ENCODE measurements around the gene NDST3.

The NDST3 gene

DNA sequence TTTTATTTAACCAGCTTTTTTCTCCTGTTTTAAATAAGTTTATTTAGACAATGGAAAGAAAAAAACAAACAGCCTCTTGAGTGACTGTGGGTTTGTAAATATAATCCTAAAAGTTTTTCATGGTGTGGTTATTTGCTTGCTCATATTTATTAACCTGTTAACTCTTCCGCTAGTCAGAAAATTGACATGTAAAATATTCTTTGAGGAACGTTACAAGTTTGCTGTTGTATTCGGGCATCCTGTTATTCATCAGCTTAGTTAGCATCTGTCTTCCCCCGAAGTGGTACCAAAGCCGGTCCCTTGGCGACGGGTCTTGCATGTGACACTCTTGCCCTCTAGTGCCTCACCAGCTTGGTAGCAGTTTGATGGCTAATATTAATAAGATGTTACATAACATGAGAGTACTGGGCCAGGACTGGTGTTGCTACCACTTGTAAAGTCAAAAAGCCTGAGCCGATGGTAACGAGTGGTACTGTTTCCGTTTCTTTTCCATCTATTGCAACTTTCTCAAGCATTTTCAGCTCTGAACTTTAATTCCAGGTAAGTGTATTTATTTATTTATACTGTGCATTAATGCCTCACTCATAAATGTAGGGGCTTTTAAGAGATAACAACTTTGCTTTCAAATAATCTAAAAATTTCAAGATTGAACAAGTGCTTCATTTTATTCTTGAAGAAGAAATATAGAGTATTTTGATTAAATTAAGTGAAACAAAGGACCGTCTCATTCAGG is at the start of gene NDST3:
Gene NDST3 (plus strand): TSS at position 434 of the 733 bp plus-strand sequence. CDS start 19,425 bp downstream, outside the sequence.
- peak; percentile 95 for DNase-seq (ENCODE audit: low spot score)

DNA sequence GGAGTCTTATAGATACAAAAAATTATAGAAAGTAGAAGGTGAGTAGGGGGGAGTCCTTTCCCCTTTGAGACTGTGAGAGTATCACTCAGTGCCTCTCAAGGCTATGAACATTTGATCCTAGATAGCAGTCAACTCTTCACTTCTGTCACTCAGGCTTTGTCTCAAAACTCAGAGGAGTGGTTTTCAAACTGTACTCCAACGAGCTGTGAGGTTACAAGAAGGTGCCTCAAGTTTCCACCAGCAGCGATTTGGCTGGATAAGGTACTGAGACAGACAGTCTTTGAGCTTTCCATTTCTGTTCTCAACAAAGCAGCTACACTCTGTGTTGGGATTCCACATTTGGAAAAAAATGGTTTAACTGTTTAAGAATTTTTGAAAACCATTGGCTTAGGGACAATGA is 48.0 kb upstream of the NDST3 start:
- no peak for DNase-seq (ENCODE audit: low spot score)

DNA sequence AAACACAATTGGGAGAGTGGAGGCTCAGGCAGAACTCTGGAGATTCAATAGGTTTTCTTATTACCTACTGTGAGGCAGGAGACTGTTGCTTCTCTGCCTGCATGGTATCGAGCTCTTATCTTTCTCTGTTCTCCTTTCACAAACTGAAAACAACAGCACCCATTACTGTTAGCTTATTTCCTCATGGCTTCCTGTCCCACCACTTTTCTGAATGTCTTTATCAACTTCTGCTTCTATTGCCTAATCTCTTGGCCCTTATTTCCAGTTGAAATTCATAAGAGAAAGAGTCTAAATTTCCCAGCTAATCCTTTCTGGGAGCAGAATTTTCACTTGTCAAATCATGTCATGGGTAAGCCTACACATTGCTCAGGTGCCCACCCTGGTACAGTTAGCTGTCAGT is 46.8 kb upstream of the NDST3 start:
- no peak for DNase-seq (ENCODE audit: low spot score)

DNA sequence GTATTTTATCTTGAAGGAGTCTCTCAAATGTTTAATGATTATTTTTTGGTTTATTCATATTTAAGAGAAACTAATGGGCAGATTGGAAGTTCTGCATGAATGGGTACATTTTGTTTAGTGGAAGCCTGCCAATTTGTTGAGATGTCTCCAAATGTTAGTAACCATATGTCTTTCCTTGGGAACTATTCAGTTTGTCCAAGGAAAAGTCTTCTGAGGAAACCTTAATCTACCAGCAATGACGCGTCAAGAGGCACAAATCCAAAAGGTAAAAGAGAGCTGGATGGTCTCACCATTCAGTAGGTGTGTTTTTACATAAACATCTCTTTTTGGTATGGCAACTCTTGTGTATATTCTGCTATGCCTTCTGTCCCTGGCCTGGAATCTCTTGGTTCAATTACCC is 37.4 kb upstream of the NDST3 start:
- no peak for DNase-seq (ENCODE audit: low spot score)

DNA sequence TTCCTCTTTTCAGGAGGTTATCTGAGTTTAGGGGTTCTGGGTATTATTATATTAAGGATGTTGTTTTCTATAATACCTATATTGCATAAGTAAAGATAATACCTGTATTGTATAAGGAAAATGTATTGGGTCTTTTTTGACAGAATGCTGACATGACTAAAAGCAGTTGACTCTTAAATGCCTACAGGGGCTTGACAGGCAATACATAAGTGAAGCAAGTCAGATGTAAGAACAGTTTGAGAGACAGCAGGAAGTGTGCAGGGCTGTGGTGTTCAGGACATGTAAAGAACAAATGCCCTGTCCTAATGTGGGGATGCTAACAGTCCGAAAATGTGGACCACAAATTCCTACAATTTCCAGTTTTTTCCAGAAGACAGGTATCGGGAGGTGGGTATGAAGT is 30.2 kb upstream of the NDST3 start:
- no peak for DNase-seq (ENCODE audit: low spot score)

DNA sequence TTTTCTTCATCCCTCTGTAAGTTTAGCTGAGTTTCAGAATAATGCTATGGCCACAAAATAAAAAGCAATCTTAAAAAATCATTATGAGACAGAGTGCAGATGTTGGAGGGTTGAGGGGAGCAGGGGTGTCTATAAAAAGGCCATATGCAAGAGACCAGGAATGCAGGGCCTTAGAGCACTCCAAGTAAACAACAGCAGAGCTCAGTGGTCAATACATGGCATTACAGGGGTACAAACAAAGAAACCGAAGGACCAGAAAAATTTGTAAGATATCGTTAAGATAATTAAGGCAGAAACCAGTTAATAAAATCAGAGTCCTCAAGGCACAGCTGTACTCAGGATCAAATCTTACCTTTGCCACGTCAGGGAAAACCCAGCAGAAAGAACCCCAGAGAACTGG is 28.4 kb upstream of the NDST3 start:
- no peak for DNase-seq (ENCODE audit: low spot score)

DNA sequence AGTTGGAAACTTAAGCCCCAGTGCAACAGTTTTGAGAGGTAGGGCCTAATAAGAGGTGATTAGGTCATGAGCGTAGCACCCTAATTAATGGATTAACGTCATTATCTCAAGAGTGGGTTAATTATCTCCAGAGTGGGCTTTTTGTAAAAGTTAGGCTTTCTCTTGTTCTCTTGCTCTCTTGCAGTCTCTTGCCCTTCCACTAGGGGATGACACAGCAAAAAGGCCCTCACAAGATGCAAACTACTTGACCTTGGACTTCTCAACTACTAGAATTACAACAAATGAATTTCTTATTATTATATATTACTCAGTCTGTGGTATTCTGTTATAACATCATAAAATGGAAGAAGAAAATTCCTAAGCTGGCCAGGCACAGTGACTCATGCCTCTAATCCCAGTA is 22.1 kb upstream of the NDST3 start:
- DNase-seq (ENCODE audit: low spot score), result no peak

DNA sequence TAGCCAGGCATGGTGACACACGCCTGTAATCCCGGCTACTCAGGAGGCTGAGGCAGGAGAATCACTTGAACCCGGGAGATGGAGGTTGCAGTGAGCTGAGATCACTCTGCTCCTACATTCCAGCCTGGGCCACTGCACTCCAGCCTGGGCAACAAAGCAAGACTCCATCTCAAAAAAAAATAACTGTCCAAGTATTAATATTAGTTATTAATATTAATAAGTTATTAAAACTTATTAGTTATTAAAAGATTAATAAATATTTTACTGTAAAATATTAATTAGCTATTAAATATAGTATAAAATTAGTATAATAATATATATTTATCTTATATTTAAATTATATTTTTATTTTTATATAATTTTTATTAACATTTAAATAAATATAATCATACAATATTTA is 19.5 kb upstream of the NDST3 start:
- DNase-seq (ENCODE audit: low spot score), result no peak

DNA sequence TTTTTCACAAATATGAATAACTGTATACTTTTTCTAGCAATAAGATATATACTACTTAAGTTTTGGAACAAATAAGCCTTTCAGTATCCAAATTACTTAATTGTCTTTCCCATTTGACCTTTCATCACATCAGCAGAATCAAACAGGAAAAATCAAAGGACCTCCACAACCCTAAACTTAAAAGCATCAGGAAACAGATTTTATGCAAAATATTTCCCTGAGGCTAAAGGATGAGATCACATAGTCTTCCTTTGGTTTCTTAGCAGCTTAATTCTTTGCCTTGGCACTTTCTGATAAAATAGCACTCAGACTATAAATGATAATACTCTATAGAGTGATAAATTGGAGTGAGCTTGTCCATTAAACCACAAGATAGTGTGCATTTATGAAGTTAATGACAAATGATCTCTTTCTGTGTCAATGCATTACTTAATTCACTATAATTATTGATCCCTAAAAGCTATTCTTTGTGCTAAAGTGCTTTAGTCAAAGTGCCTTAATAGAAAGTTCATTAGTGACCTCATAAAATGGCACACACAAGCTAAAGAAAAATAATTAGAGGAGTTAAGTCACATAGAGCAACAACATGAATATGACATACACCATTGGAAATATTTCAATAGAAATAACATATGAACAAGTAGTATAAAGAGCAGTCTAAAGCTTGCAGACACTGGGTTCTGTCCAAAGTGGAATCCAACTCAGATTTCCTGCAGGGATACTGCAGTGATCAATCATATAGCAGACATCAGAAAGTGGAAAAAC is 15.7 kb upstream of the NDST3 start:
- no peak for DNase-seq (ENCODE audit: low spot score)

DNA sequence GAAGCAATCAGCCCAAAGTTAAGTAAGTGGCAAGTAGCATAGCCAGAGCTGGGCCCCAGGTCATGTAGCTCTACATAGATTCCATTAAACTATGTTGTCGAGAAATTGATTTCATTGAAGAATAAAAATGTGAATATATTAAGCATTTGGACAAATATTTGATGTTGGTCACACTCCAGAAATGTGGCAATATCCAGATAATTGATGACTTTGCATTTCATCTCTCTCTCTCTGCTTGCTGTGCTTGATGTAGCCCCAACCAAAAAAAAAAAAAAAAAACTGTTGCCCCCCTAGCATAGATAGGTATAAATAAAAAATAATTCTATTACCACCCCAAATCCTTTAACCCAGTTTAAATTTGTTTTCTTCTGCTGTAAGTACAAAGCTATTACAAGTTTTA is 7.5 kb upstream of the NDST3 start:
- DNase-seq (ENCODE audit: low spot score), result no peak

DNA sequence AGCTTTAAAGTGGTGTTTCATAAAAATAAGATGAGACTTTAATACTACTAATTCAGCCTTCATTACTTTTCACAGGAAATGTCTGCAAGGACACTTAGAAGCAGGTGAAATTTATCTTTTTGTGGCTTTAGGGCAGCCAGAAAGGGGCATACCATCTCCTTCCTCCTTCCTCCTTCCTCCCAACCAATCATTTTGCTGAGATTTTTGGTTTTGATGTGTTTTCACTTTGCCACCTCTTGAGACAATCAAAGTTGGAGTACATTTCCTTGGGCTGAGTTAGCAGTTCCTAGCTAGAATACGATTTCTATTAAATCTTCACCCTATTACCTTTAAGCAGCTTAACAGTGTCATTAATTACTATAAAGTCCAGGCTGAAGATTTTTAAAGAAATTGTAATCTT is 5.1 kb upstream of the NDST3 start:
- no peak for DNase-seq (ENCODE audit: low spot score)

DNA sequence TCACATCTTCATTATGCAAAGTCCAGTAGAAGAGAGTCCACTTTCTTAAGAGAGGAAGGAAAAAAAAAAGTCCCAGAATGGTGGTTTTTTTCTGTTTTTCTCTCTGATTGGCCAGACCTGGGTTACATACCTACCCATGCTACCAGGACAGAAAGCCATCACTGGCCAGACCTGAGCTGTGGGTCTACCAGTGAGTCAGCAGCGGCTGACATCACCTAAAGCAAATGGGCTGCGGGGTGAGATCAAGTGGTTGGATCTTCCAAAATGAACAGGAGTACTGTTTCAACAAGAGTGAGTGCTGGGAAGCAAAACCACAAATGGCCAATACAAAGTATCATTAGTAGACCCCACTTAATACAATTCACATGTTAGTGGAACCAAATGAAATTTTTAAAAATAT is 1.6 kb upstream of the NDST3 start:
- no peak for DNase-seq (ENCODE audit: low spot score)

DNA sequence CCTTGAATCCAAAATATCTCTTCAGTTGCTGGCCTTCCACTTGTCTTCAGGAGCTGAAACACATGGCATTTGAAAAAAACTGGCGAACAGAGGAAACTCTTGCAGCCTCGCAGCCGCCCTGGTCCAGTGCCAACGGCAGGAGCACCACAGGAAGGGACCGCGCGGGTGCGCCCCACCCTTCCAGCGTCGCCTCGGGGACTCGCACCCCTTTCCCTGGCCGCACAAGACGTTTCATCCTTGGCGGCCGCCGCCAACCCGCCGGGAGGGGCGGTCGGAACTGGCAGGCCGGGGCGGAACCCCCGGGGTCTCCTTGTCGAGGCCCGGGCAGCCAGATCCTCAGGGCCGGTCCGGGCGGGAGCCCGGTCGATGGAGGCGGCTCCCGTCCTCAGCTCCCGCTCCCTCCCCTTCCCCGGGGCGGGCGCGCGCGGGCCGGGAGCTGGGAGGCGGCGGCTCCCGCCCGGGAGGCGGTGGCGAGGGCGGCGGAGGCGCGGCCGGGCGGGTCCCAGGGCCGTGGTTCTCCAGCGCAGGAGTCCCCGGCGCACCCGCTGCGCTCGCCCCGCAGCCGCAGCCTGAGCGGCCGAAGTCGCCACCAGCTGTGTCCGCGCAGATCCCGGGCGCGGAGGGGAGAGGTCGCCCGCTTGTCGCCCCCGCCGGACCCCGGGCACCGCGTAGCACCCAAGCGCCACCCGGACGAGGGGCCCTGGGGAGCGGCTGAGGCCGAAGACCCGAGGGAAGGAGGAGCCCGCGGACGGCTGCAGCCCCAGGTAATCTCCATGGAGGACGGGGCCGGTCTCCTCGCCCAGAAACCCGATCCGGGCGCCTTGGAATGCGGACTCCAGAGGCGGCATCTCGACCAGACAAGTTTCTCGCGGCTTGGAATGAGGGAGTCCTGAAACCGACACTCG is 886 bp upstream of the NDST3 start:
- peak; percentile 34 for DNase-seq (ENCODE audit: low spot score)

DNA sequence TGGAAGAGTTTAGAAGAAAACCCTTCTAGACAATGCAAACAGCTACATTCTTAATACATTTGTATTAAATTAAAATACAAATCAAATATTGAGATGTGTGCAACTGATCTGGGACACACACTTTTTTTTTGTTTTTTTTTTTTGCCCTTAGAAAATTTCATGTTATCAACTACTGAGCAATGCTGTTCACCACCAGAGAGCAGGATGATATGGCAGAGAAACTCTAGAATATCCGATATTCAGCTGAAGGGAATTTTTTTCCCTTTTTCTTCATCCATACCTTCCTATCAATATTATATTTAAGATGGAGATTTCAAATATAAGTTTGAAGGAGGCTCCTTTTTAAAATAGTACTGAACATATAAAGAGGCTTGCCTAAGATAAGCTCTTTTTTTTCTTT is 1.0 kb downstream of the NDST3 start:
- no peak for DNase-seq (ENCODE audit: low spot score)

DNA sequence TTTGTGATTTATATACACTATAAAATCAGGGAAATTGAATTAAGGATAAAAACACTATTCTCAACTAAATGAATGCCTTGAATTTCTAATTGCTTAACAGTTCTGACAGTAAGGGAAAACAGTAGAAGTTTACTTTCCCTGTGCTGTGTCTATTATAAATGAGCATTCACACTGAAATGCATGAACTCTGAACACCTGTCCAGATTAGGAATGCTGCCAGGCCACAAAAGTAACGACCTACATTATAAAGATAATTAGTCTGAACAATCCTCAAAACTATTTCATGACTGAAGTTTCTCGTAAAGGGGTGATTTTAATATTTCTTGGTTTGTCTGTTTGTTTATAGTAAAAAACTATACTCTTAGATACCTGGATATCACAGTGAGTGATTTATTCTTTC is 2.0 kb downstream of the NDST3 start:
- no peak for DNase-seq (ENCODE audit: low spot score)

DNA sequence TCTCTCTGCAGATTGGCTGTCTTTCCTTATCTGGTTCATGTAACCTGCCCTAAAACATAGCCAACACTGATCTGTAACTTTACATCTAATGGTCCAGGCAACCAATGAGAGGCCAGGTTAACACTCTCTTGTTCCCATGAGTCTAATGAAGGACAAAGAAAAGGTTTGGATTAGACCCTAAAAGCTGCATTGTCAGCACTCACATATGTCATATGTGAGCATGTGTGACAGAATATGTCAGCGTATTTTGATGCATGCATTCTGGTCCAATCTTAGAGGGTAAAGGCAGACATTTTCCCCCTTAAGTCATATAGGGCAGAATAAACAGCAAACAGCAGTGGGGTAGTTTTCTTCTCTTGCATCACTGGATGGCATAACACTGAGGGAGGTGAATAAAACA is 3.7 kb downstream of the NDST3 start:
- DNase-seq (ENCODE audit: low spot score), result no peak

DNA sequence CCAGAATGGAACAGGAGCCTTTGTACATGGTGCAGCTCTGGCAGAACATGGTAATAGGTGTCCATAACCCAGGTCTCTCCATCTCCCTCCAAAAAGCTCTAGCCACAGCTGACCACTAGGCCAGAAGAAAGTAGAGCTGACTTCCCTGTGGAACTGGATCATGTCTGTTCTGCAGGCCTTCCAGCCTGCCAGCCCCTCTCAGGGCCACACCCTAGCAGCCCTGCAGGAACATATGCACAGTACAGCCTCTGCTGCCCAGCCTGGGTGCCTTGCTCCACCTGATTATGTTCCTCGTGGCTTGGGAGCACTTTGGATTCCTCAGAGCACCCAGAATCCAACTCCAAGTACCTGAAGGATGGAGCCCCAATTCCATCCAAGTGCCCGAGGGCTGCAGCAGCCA is 12.0 kb downstream of the NDST3 start:
- DNase-seq (ENCODE audit: low spot score), result no peak

DNA sequence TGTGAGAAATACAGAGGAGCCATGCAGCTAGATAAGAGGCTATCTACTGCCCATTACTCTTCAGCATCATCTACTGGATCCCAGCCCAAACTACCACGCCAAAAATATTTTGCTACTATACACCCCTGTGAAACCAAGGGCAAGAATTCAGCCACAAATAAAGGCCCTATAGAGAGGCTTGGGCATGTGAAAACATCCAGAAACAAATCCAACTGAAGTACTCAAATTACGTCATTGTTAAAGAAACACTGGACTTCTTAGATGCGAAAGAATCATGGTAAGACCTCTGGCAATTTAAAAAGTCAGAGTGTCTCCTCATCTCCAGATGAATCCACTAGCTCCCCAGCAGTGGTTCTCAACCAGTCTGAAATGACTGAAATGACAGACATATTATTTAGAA is 12.8 kb downstream of the NDST3 start:
- DNase-seq (ENCODE audit: low spot score), result no peak

DNA sequence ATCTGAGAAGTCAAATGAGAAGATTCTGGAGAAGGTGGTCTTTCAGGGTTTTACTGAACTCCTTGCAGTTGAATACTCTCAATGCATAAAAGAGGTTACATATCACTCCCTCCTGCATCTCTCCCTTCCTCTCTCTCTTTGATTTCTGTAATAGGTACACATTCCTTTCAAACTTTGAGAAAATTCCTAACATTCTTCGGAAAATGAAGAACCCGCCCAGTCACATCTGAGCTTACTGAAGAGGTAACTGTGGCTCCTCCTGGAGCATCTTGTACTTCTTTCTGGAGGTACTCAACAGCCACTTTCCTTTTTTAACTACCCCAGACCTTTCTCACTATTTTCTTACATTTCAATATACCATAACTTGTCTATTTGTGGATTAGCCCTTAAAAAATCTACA is 24.7 kb downstream of the NDST3 start:
- DNase-seq (ENCODE audit: low spot score), result no peak

DNA sequence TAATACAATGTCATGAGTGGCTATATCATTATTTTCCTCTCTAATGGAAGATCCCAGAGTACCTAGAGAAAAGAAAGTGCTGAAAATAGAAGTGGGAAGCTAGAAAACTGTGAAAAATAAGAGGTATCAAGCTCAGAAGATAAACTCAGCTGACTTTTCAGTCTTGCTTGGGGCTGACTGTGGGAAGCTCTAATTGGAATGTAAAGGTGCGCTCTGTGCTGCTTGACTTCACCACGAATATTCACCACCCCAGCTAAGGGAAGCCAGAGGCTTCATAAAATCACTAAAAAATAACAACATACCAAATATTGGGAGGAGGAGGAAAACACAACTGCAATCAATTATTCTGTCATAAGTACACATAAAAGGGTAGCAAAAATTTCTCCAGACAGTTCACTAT is 25.1 kb downstream of the NDST3 start:
- DNase-seq (ENCODE audit: low spot score), result no peak

DNA sequence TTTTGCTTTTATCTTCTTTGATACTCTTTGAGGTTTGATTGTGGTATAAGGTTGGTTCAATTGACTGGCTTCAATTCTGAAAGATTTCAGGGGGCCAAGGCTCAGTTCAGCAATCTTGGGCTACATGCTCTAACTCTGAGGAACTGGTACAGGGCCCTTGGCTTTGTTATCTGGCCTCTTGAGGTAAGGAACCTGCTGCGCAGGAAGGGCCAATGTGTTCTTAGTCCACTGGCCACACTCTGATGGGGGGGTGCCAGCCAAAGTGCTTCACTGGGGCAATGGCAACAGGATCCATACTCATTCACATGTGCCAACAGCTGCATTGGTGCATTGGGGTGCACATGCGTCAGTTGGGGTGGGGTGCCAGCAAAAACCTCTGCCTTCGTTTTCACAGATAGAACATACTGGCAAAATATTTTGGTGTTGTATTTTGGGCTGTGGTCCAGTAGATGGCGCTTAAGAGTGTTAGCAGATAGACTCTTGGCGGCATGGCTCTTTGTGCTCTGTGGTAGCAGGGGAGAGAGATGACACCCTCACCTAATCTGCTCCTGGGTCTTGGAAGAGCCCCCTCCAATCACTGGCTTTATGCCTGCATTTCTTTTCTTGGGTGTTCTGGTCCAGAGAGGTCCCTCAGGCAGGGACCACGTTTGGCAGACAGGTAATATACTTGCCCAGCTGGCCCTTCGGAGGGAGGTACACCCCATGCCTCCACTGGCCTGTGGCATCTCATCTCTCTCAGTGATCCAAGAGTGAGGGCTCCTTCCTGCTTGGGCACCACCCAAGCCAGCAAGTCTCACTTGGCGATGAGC is 42.9 kb downstream of the NDST3 start:
- no peak for DNase-seq (ENCODE audit: low spot score)

DNA sequence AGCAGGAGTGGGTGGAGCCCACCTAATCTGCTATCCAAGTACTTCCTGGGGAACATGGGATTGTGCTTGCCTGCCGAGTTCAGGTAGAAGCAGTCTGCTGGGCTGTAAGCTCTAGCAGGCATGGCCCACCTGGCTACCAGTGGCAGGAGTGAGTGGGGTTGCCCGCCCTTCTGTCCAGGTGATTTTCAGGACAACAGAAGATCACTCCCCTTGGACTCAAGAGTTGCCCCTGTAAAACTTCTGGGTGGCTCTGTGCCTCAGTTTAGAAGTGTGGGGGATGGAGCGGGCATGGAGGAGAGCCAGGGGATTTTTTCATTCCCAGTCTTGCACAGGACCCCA is 43.5 kb downstream of the NDST3 start:
- DNase-seq (ENCODE audit: low spot score), result no peak
